HL-60 (cell line): ENCODE data around the gene C8G.

ENCODE experiments used
- DNase-seq, 2 experiments: peaks; one replicate each; pipeline ENCODE4 v3.0.0-alpha.2; 2010 to 2020; ENCODE audit warnings: low read depth in 1 of 2, low spot score in 1 of 2
- H3K27ac ChIP-seq: fragments of 250-450 bp; sonication (Bioruptor Pico); replicated peaks from 2 replicates; pipeline ENCODE4 v1.5.1; 2020; ENCODE audit warnings: mild to moderate bottlenecking, moderate library complexity
- H3K27me3 ChIP-seq: fragments of 250-450 bp; sonication (Bioruptor Pico); 2 replicates; pipeline ENCODE4 v1.5.1; 2021; ENCODE audit warnings: mild to moderate bottlenecking, moderate library complexity; ENCODE audit not compliant: insufficient read depth, poor library complexity, severe bottlenecking
- H3K4me3 ChIP-seq: replicated peaks from 2 replicates; pipeline ENCODE4 v1.5.1; 2011; ENCODE audit warnings: mild to moderate bottlenecking, control low read depth, low read length; ENCODE audit not compliant: insufficient read depth
- GABPA ChIP-seq: IDR thresholded peaks from 2 replicates; pipeline ENCODE4 v1.6.1; 2012; ENCODE audit warnings: low read depth
- POLR2AphosphoS5 ChIP-seq: IDR thresholded peaks from 2 replicates; pipeline ENCODE4 v1.6.1; 2012; ENCODE audit warnings: low read depth
- SPI1 ChIP-seq: IDR thresholded peaks from 2 replicates; pipeline ENCODE4 v1.6.1; 2012; ENCODE audit warnings: low read depth, mild to moderate bottlenecking, borderline replicate concordance
- TF ChIP-seq, protein P1 (sequence below): IDR thresholded peaks from one replicate; pipeline ENCODE4 v1.5.1; 2011; ENCODE audit warnings: low read length, control low read depth, inconsistent platforms; ENCODE audit not compliant: insufficient read depth
- TF ChIP-seq, protein P2 (sequence below): IDR thresholded peaks from 2 replicates; pipeline ENCODE4 v1.6.1; 2012; ENCODE audit warnings: low read depth; ENCODE audit not compliant: insufficient replicate concordance

The C8G gene

DNA sequence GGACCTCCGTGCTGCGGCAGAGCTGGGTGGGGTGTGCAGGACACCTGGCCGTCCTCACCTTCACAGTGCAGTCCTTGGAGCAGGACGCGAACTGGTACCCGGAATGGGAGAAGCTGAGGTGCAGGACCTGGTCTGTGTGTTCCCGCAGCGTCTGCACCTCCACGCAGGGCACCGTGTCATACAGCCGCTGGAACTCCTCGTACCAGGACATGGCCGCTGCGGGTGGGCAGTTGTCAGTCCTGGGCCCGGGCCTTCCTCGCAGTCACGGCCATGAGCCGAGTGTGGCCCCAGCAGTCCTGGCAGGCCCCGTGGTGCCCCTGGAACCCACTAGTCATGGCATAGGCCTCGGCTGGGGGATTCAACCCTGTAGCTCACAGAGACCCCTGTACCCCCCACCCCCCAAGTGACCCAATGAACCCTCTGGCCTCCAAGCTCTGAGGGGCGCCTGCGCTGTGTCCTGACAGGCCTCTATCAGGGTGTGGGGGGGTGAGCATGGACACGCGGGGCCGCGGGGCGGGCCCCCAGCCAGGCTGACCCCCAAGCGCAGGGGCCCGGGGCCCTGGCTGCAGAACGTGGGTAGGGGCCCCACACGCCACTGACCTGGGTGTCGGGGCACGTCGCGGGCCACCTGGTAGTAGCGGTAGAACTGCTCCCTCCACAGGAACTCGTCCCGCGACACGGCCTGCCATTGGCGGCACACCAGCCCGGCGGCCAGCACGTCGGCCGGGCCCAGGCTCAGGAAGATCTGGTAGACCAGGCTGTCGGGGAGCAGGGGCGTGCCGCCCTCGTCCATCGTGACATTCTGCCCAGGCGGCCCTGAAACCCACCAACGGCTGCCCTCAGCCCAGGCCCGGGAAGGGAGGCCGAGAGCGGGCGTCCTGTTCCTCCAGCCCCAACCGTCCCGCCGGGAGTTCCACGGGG lies 1.5 kb upstream of the C8G start:
- DNase-seq = peak in 1 of 2 experiments; percentile 51

DNA sequence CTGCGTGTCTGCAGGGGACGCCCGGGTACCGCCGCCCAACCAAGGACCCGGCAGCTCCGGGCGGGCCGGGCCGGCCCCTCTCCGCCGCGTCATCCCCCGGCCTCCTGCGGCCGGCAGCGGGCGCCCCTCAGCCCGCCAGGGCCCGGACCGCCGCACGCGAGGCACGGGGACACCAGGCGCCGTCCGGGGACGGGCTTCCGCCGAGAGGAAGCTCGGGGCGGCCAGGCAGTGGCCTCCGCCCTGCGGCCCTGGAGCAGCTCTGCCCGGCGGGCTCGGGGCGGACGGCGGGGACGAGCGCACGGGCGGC lies 878 bp upstream of the C8G start:
- Histone ChIP-seq H3K27ac (peak overlapping the region; percentile 93), H3K27me3 (no peaks in the 10 kb centered on the region), H3K4me3 (peak overlapping the region; percentile 93)
- TF ChIP-seq, protein P1, sequence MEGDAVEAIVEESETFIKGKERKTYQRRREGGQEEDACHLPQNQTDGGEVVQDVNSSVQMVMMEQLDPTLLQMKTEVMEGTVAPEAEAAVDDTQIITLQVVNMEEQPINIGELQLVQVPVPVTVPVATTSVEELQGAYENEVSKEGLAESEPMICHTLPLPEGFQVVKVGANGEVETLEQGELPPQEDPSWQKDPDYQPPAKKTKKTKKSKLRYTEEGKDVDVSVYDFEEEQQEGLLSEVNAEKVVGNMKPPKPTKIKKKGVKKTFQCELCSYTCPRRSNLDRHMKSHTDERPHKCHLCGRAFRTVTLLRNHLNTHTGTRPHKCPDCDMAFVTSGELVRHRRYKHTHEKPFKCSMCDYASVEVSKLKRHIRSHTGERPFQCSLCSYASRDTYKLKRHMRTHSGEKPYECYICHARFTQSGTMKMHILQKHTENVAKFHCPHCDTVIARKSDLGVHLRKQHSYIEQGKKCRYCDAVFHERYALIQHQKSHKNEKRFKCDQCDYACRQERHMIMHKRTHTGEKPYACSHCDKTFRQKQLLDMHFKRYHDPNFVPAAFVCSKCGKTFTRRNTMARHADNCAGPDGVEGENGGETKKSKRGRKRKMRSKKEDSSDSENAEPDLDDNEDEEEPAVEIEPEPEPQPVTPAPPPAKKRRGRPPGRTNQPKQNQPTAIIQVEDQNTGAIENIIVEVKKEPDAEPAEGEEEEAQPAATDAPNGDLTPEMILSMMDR = no peak
- TF ChIP-seq SPI1 (no peak), GABPA (no peak), POLR2AphosphoS5 (no peak)
- TF ChIP-seq, protein P2, sequence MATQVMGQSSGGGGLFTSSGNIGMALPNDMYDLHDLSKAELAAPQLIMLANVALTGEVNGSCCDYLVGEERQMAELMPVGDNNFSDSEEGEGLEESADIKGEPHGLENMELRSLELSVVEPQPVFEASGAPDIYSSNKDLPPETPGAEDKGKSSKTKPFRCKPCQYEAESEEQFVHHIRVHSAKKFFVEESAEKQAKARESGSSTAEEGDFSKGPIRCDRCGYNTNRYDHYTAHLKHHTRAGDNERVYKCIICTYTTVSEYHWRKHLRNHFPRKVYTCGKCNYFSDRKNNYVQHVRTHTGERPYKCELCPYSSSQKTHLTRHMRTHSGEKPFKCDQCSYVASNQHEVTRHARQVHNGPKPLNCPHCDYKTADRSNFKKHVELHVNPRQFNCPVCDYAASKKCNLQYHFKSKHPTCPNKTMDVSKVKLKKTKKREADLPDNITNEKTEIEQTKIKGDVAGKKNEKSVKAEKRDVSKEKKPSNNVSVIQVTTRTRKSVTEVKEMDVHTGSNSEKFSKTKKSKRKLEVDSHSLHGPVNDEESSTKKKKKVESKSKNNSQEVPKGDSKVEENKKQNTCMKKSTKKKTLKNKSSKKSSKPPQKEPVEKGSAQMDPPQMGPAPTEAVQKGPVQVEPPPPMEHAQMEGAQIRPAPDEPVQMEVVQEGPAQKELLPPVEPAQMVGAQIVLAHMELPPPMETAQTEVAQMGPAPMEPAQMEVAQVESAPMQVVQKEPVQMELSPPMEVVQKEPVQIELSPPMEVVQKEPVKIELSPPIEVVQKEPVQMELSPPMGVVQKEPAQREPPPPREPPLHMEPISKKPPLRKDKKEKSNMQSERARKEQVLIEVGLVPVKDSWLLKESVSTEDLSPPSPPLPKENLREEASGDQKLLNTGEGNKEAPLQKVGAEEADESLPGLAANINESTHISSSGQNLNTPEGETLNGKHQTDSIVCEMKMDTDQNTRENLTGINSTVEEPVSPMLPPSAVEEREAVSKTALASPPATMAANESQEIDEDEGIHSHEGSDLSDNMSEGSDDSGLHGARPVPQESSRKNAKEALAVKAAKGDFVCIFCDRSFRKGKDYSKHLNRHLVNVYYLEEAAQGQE = no peak
- peak in 1 of 2 experiments; percentile 39 for DNase-seq

More for the DNA sequence above, 1.5 kb upstream of the C8G start:
- Histone ChIP-seq H3K27ac (peak overlapping the region; percentile 93), H3K4me3 (peak overlapping the region; percentile 93), H3K27me3 (no peaks in the 10 kb centered on the region)
- peak; percentile 54 for TF ChIP-seq POLR2AphosphoS5
- TF ChIP-seq, protein P1 = no peak

DNA sequence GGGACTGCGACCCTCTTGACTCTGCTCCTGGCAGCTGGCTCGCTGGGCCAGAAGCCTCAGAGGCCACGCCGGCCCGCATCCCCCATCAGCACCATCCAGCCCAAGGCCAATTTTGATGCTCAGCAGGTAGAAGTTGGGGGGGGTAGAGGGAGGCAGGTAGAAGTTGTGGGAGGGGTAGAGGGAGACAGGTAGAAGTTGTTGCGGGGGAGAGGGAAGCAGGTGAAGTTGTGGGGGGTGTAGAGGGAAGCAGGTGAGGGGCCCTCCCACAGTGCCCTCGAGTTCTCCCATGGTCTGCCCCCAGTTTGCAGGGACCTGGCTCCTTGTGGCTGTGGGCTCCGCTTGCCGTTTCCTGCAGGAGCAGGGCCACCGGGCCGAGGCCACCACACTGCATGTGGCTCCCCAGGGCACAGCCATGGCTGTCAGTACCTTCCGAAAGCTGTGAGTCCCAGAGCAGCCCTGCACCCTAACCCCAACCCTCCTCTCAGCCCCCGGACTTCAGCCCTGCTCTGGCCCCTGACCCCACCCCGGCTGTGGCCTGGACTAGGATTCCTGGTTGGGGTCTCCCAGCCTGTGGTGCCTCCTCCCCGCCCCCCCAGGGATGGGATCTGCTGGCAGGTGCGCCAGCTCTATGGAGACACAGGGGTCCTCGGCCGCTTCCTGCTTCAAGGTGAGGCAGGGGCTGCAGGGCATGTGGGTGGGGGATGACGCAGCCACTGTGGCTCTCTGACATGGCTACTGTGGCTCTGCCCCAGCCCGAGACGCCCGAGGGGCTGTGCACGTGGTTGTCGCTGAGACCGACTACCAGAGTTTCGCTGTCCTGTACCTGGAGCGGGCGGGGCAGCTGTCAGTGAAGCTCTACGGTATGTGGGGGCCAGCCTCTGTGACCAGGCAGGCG lies 537 bp downstream of the C8G start:
- H3K4me3 ChIP-seq = no peak overlapping the region
- TF ChIP-seq SPI1 (no peak), GABPA (no peak)
- TF ChIP-seq, protein P2 = no peak
- H3K27ac ChIP-seq = no peak overlapping the region

DNA sequence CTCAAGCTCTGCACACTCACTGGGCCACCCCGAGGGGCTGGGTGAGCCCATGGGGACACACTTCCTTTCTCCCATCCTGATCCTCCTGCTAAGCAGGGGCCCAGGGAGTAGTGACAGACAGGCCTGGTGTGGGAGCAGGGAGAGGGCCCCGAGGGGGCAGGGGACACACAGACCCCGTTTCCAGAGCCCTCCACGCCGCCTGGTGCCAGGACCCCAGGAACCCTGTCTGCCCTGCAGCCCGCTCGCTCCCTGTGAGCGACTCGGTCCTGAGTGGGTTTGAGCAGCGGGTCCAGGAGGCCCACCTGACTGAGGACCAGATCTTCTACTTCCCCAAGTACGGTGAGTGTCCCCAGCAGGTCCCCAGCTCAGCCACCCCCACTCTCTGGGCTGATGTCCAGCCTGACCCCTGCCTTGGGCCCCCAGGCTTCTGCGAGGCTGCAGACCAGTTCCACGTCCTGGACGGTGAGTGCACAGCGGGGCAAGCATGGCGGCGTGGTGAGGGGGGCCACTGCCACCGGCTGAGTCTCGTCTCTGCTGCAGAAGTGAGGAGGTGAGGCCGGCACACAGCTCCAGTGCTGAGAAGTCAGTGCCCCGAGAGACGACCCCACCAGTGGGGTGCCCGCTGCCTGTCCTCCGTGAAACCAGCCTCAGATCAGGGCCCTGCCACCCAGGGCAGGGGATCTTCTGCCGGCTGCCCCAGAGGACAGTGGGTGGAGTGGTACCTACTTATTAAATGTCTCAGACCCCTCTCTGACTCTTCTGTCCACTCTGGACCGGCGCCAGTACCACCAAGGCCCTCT lies 1.4 kb downstream of the C8G start:
- Histone ChIP-seq H3K27me3 (no peaks in the 10 kb centered on the region), H3K27ac (no peak overlapping the region), H3K4me3 (no peak overlapping the region)
- no peak for DNase-seq
- TF ChIP-seq SPI1 (no peak), GABPA (no peak), POLR2AphosphoS5 (no peak)
- TF ChIP-seq, protein P1 = no peak
- TF ChIP-seq, protein P2 = no peak

More for the DNA sequence above, 537 bp downstream of the C8G start:
- no peak for DNase-seq
- H3K27me3 ChIP-seq = no peaks in the 10 kb centered on the region
